Activated CD8-positive, alpha-beta T cell treated with anti-CD3 and anti-CD28 coated beads, Interleukin-2, amount 10 ng/mL, durations not matched to agents 7 days and 5 days (primary cell): Measurements from ENCODE around the gene TMEM158. TPM values are rescaled to one million over a fixed set of nuclear protein-coding genes. Genes with fewer than 3 reads are reported as not detected.
A peak's percentile ranks its signal among the peaks of the same experiment; 100 is the strongest.

Source experiments
- ATAC-seq: fragments of 150-1000 bp; cut with Tn5 transposase; one replicate; pipeline ENCODE4 v1.10.0; 2021; ENCODE audit warnings: moderate library complexity
- CTCF ChIA-PET: fragments of 350-600 bp; sonication (Branson Sonifier 250); formaldehyde crosslinking; loops from one replicate; lab custom pipeline; 2021; ENCODE audit warnings: antibody characterized with exemption; lab: Charles Lee
- POLR2A ChIA-PET: fragments of 350-600 bp; sonication (Branson Sonifier 250); formaldehyde crosslinking; loops from one replicate; lab custom pipeline; 2021; ENCODE audit warnings: antibody characterized with exemption; lab: Charles Lee
- DNase-seq: peaks from one replicate; pipeline ENCODE4 v3.0.0-alpha.2; 2020
- H3K27ac Mint-ChIP-seq: one replicate; pipeline ENCODE4 v1.8.0; 2021; ENCODE audit warnings: mild to moderate bottlenecking, mixed read lengths
- H3K27me3 Mint-ChIP-seq: one replicate; pipeline ENCODE4 v1.8.0; 2021; ENCODE audit warnings: low read depth, mixed read lengths
- H3K36me3 Mint-ChIP-seq: one replicate; pipeline ENCODE4 v1.8.0; 2021; ENCODE audit warnings: low read depth, mixed read lengths
- H3K4me1 Mint-ChIP-seq: one replicate; pipeline ENCODE4 v1.8.0; 2021; ENCODE audit warnings: low read depth, mixed read lengths
- H3K4me3 Mint-ChIP-seq: one replicate; pipeline ENCODE4 v1.8.0; 2021; ENCODE audit warnings: mild to moderate bottlenecking, mixed read lengths
- H3K9me3 Mint-ChIP-seq: one replicate; pipeline ENCODE4 v1.8.0; 2022; ENCODE audit warnings: mixed read lengths; ENCODE audit not compliant: insufficient read depth
- total RNA-seq, 2 experiments: library from RNA; stranded (reverse); gene quantifications; one replicate each; pipeline ENCODE4 v1.2.3, GENCODE V29; 2021

Gene TMEM158
- total RNA-seq, 2 experiments from 2014 or later = 0.13 to 0.24 TPM

DNA sequence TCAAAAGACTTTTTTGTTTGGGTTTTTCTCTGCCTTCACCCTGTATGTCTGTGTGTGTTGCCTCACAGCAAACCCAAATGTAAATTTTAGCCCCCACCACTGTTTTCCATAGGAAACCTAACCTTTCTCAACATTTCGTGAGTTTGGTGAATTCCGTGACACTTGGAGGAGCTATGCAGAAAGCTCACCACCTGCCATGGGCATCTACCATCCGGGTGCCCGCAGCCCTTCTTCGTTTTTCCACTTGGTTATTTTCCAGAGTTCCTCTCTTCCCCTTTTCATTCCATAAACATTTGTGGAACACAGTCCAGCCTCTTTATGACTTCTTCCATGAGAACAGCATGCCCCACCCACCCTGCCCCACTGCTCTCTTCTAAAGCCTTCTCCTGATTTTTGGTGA, 31.3 kb downstream of the TMEM158 start:
- H3K9me3 Mint-ChIP-seq = no peaks in the 10 kb centered on the region
- H3K27ac Mint-ChIP-seq = no peak overlapping the region
- no peak overlapping the region for H3K4me3 Mint-ChIP-seq
- ATAC-seq = no peak
- peaks cover 12% of the 10 kb centered on the region for H3K4me1 Mint-ChIP-seq
- ChIA-PET POLR2A (interaction anchor here (0.6 to 1.0 kb wide), 2 partner anchors 19 to 955 kb away, joined by 3 read pairs; no protein-coding TSS in a partner anchor), CTCF (interaction anchor here (0.8 to 1.6 kb wide), 3 partner anchors 17 to 447 kb away, joined by 3 to 7 read pairs (median 4); no protein-coding TSS in a partner anchor)
- DNase-seq = no peak
- no peaks in the 10 kb centered on the region for H3K36me3 Mint-ChIP-seq
- H3K27me3 Mint-ChIP-seq = peaks cover 44% of the 10 kb centered on the region

DNA sequence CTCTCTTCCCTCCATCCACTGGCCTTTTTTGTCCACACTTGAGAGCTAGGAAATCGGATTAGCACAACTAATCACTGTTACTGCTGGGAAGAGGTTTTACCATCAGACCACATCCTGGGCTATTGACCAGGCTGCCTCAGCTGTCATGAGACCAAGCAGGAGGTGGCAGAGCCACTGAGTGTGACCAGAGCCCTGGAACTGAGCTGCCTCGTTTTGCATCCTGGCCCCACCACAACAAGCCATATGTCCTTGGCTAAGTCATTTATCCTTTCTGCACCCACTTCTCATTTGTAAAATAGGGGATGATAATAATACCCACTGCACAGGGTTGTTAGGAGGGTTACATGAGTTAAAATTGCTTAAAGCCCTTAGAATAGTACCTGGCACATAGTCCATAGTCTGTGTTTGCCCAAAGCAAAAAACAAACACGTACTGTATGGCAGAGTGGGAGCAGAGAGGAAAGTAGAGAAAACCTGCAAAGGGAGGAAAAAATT, 34.1 kb downstream of the TMEM158 start:
- no peaks in the 10 kb centered on the region for H3K36me3 Mint-ChIP-seq
- no peak overlapping the region for H3K4me3 Mint-ChIP-seq
- CTCF ChIA-PET = interaction anchor here (1.2 to 2.6 kb wide), 2 partner anchors 18 to 154 kb away, joined by 3 to 6 read pairs; no protein-coding TSS in a partner anchor
- POLR2A ChIA-PET = no interaction called here
- no peak for DNase-seq
- no peak for ATAC-seq
- H3K27ac Mint-ChIP-seq = no peak overlapping the region
- H3K27me3 Mint-ChIP-seq = peaks cover 28% of the 10 kb centered on the region
- no peaks in the 10 kb centered on the region for H3K9me3 Mint-ChIP-seq
- H3K4me1 Mint-ChIP-seq = peaks cover 32% of the 10 kb centered on the region

DNA sequence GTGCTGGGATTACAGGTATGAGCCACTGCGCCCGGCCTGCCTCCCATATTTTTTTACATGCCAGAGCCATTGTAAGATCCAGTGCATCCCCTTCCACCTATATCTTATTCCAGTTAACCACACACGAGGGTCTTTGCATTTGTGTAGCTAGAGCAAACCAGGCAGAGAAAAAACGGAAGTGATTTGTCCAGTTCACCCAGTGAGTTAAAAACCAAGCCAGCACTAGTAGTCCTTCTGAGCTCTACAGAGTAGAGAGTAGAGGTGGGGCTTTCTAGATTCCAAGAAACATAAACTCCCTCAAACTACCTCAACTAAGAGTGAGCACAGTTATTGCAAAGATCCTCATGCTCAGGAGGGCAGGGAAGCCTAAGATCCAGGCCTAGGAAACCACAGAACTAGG, 34.7 kb downstream of the TMEM158 start:
- ATAC-seq (no peak), DNase-seq (no peak)
- H3K4me1 Mint-ChIP-seq = peaks cover 36% of the 10 kb centered on the region
- H3K4me3 Mint-ChIP-seq = no peak overlapping the region
- ChIA-PET POLR2A (no interaction called here), CTCF (interaction anchor here (1.2 to 2.6 kb wide), 2 partner anchors 19 to 153 kb away, joined by 3 to 6 read pairs; no protein-coding TSS in a partner anchor)
- no peak overlapping the region for H3K27ac Mint-ChIP-seq
- no peaks in the 10 kb centered on the region for H3K9me3 Mint-ChIP-seq
- H3K36me3 Mint-ChIP-seq = no peaks in the 10 kb centered on the region
- H3K27me3 Mint-ChIP-seq = peaks cover 24% of the 10 kb centered on the region

DNA sequence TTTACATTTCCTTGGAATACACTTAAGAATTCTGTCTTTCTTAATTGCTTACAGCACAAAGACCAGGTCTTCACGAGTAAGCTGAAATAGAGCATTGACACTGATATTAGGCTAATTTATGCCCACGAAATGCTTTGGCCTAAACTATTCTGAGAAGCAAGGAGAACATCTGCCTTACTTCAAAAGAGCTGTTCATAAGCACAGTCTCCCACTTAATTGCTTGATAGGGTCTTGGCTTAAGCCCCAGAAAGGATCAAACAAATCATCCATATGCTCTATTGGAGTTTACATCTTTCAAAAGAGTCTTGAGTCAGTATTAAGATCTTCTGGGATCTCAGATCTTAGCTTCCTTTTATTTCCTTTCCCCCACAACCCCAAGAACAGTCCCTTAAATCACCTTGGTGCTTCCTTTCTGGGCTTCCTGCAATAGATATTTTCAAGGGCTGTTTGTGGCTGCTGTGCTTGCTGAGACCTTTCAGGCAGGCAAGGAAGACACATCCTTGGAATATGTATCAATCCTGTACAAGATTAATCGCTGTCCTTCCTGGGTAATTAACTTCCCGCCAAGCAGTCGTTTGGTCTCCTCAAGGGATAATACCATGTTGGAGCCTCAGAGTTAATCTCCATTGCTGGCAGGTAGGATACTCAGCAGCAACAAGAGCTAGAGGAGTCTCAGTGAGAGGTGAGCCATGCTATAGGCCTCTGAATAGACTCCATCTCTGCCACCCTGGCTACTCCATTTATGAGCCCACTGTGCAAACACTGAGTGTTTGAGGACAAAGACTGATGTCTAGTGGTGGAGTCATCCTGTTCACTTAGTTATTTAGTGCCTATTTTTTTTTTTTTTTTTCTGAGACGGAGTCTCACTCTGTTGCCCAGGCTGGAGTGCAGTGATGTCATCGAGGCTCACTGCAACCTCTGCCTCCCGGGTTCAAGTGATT, 37.1 kb downstream of the TMEM158 start:
- peaks cover 16% of the 10 kb centered on the region for H3K27me3 Mint-ChIP-seq
- POLR2A ChIA-PET = no interaction called here
- CTCF ChIA-PET = no interaction called here
- H3K27ac Mint-ChIP-seq = no peak overlapping the region
- H3K4me3 Mint-ChIP-seq = no peak overlapping the region
- no peaks in the 10 kb centered on the region for H3K36me3 Mint-ChIP-seq
- no peak for ATAC-seq
- no peak for DNase-seq
- peaks cover 51% of the 10 kb centered on the region for H3K4me1 Mint-ChIP-seq
- H3K9me3 Mint-ChIP-seq = no peaks in the 10 kb centered on the region

DNA sequence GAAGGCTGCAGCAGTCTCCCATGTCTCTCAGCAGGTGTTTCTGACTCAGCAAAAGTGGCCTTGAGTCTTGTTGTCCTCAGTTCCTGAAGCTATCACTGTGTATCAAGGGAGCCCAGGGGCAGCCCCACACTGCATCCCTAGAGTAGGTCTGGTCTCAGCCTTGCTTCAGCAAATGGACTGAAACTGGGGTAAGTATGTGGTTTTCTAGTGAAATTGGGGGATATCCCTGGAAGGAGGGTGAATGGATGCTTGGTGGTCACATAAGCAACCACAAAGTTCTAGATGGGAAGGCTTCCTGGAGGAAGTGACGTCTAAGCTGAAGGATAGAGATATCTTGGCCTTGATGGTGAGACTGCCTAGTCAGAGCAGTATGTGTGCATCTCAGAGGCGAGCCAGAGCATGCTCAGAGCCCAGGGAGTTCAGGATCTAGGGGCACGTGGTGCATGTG, 38.4 kb downstream of the TMEM158 start:
- H3K27me3 Mint-ChIP-seq = peaks cover 11% of the 10 kb centered on the region
- ATAC-seq (peak; percentile 58), DNase-seq (no peak)
- H3K27ac Mint-ChIP-seq = peak overlapping the region; percentile 34
- no peaks in the 10 kb centered on the region for H3K9me3 Mint-ChIP-seq
- no peak overlapping the region for H3K4me3 Mint-ChIP-seq
- H3K4me1 Mint-ChIP-seq = peaks cover 56% of the 10 kb centered on the region
- POLR2A ChIA-PET = no interaction called here
- CTCF ChIA-PET = interaction anchor here (0.8 to 1.0 kb wide), 2 partner anchors 22 to 36 kb away, joined by 3 read pairs; no protein-coding TSS in a partner anchor
- H3K36me3 Mint-ChIP-seq = no peaks in the 10 kb centered on the region

DNA sequence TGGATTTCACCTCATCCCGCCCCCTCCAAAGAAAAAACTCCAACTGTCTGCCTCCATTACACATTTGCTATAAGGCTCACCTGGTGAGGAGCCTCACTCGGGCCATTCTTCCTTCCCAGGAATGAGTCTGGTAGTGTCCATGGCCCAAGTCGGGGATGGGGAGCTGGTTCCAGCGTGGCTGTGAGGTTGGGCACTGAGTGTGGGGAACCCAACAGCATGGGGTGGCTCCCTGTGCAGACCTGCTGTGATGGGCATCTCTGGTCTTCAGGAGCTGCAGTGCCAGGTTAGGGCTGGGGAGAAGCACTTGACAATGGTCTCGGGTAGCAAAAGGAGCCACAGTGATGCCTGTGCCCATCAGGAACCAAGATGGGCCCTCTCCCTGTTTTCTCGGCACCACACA, 39.2 kb downstream of the TMEM158 start:
- no peaks in the 10 kb centered on the region for H3K36me3 Mint-ChIP-seq
- ChIA-PET POLR2A (no interaction called here), CTCF (interaction anchor here (1.0 kb wide), 1 partner anchor 36 kb away, joined by 3 read pairs; no protein-coding TSS in a partner anchor)
- ATAC-seq (no peak), DNase-seq (no peak)
- H3K27me3 Mint-ChIP-seq = peaks cover 7% of the 10 kb centered on the region
- H3K9me3 Mint-ChIP-seq = no peaks in the 10 kb centered on the region
- H3K4me1 Mint-ChIP-seq = peaks cover 53% of the 10 kb centered on the region
- H3K4me3 Mint-ChIP-seq = no peak overlapping the region
- H3K27ac Mint-ChIP-seq = no peak overlapping the region

DNA sequence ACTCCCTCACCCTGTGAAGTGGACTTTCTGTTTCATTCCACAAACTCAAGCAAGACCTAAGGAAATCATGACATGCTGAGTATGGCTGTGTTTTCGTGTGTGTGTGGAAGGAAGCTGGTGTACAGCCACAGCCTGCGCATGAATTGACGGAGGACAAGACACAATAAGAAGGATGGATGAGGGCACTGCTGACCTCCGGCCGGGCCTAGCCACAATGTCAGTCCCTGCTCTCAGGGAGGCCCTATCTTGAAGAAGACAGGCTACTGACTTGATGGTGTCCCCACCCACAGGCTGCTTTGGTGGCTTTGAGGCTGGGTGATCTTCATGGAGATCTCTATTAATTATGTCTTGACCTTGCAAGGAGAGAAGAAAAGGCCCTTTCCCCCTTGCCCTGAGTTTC, 40.6 kb downstream of the TMEM158 start:
- ChIA-PET POLR2A (no interaction called here), CTCF (interaction anchor here (1.6 kb wide), 1 partner anchor 25 kb away, joined by 8 read pairs; no protein-coding TSS in a partner anchor)
- peaks cover 8% of the 10 kb centered on the region for H3K27me3 Mint-ChIP-seq
- no peak for DNase-seq
- ATAC-seq = no peak
- no peaks in the 10 kb centered on the region for H3K9me3 Mint-ChIP-seq
- H3K4me1 Mint-ChIP-seq = peaks cover 47% of the 10 kb centered on the region
- no peak overlapping the region for H3K4me3 Mint-ChIP-seq
- no peak overlapping the region for H3K27ac Mint-ChIP-seq
- H3K36me3 Mint-ChIP-seq = no peaks in the 10 kb centered on the region

DNA sequence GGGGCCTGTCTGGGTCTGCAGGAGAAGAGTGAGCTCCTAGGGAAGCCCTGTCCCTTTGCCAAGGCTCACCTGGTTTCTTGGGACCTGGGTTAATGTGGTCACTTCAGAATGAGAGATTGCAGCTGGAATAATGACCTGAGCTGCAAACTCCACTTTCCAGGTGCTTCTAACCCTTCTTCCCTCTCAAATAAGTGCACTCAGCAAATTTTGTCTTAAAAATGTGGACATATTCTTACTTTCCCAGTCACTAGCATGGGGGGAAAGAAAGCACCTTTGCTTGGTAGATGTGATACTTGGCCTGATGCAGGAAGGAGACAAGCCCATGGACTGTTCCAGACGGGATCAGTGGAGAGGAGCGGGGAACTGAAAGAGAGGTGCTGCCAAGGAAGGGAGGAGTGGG, 41.0 kb downstream of the TMEM158 start:
- CTCF ChIA-PET = interaction anchor here (1.6 to 2.1 kb wide), 2 partner anchors 25 to 143 kb away, joined by 5 to 8 read pairs; no protein-coding TSS in a partner anchor
- DNase-seq = no peak
- Mint-ChIP-seq H3K27ac (no peak overlapping the region), H3K4me3 (no peak overlapping the region), H3K36me3 (no peaks in the 10 kb centered on the region), H3K27me3 (peaks cover 8% of the 10 kb centered on the region), H3K4me1 (peaks cover 47% of the 10 kb centered on the region), H3K9me3 (no peaks in the 10 kb centered on the region)
- ATAC-seq = no peak
- POLR2A ChIA-PET = no interaction called here

DNA sequence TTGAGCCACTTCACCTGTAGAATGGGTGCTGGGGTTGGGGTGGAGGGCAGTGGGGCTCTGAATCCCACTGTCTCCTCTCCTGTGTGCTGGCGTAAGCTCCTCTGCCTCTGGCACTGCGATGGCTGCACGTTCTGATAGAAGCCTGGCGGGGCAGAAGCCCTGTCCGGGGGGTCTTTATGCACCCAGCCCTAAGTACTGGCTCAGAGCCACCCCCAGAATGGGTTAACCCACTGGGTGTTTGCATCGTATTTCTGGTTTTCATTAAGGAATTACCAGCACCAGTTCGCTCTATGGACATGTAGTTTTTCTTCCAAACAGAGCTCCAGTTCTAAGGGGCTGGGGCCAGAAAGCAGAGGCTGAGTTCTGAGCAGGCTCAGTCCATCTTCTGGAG, 42.2 kb downstream of the TMEM158 start:
- H3K27ac Mint-ChIP-seq = no peak overlapping the region
- CTCF ChIA-PET = interaction anchor here (2.1 kb wide), 1 partner anchor 142 kb away, joined by 5 read pairs; no protein-coding TSS in a partner anchor

DNA sequence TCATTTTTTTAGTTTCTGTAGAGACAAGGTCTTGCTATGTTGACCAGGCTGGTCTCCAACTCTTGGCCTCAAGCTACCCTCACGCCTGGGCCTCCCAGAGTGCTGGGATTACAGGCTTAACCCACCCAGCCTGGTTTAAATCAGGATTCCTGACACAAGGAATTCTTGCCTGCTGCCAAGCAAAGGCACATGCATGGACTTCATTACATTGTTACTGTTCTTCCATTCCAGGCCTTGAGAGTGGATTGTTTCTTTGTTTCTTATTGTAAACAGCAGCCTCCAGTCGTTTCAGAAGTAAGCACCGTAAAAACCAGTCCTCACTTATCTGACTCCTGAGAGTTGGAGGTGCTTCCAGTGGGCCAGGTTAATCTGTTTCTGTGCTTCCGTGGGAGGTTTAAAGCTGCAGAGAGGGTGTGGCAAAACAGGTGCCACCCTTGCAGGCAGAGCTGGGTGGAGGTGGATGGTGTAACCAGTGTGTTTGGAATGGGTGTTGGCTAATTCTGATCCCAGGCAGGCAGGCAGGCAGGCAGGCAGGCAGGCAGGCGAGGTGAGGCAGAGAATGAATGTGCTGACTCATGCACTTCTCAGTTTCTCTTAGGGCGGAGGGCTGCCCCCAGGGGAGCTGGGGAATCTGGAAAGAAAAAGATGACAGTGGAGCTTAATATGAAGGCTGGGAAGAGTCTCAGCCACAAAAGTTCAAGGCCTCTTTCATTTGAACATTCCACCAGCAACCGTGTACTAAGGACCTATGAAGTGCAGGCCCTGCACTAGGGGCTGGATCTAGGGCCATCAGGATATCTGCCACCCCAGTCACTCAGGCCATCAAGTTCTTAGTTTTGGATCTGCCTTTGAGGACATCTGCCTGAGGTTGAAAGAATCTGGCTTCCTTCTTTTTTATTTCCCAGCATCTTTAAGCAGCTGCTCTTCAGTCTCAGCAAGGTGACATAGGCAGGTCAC, 42.9 kb downstream of the TMEM158 start:
- Mint-ChIP-seq H3K36me3 (no peaks in the 10 kb centered on the region), H3K9me3 (no peaks in the 10 kb centered on the region), H3K4me3 (no peak overlapping the region), H3K27me3 (peaks cover 18% of the 10 kb centered on the region), H3K4me1 (peaks cover 37% of the 10 kb centered on the region), H3K27ac (no peak overlapping the region)
- ATAC-seq = no peak
- CTCF ChIA-PET = interaction anchor here (2.1 kb wide), 1 partner anchor 141 kb away, joined by 5 read pairs; no protein-coding TSS in a partner anchor
- no peak for DNase-seq
- POLR2A ChIA-PET = no interaction called here

More for the DNA sequence above, 42.2 kb downstream of the TMEM158 start:
- Mint-ChIP-seq H3K36me3 (no peaks in the 10 kb centered on the region), H3K27me3 (peaks cover 15% of the 10 kb centered on the region), H3K4me1 (peaks cover 43% of the 10 kb centered on the region), H3K9me3 (no peaks in the 10 kb centered on the region), H3K4me3 (no peak overlapping the region)
- no peak for ATAC-seq
- POLR2A ChIA-PET = no interaction called here
- DNase-seq = no peak

DNA sequence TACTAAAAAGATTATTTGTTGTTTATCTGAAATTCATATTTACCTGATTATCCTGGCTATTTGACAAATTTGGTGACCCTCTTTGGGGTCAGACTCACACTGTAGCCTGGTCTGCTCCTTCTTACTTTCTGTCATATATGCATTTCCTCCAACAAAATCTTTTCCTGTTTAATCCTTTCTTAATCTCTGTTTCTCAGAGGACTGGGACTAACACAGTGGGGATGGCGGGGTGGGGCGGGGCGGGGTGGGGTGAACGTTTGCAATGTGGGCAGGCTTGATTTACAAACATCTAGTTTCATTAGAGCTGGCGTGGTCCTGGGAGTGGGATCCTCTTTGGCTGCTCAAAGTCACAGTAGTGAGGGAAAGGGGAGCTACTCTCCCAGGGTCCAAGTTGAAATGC, 44.6 kb downstream of the TMEM158 start:
- CTCF ChIA-PET = no interaction called here
- H3K4me3 Mint-ChIP-seq = no peak overlapping the region

More for the DNA sequence above, 44.6 kb downstream of the TMEM158 start:
- POLR2A ChIA-PET = no interaction called here
- no peak for ATAC-seq
- Mint-ChIP-seq H3K4me1 (peaks cover 21% of the 10 kb centered on the region), H3K27ac (no peak overlapping the region), H3K27me3 (peaks cover 21% of the 10 kb centered on the region), H3K9me3 (no peaks in the 10 kb centered on the region), H3K36me3 (no peaks in the 10 kb centered on the region)
- no peak for DNase-seq
